Urothelium cell line (cell line): ENCODE data around the gene PANX3.
A peak's percentile ranks its signal among the peaks of the same experiment; 100 is the strongest.

Experiments
- DNase-seq: peaks from one replicate; pipeline ENCODE4 v3.0.0; 2011; ENCODE audit warnings: low spot score, mixed read lengths
- FAIRE-seq: peaks from 2 replicates; lab custom pipeline; 2011; peaks lifted over from hg19 to GRCh38; lab: Jason Lieb, UNC

Gene PANX3

GRCh38 chr11:124656774-124657630, 45.8 kb downstream of the PANX3 start:
- no peak for DNase-seq
- no peak for FAIRE-seq

- DNase-seq = no peak
- no peak for FAIRE-seq
Measured at GRCh38 chr11:124657904-124658303, 46.7 kb downstream of the PANX3 start.

GRCh38 chr11:124658501-124658900, 47.3 kb downstream of the PANX3 start:
- FAIRE-seq = no peak

GRCh38 chr11:124658986-124659385, 47.8 kb downstream of the PANX3 start:
- FAIRE-seq (no peak), DNase-seq (no peak)

More at GRCh38 chr11:124658501-124658900, 47.3 kb downstream of the PANX3 start:
- no peak for DNase-seq

- no peak for FAIRE-seq
- DNase-seq = no peak
Measured at GRCh38 chr11:124661553-124661952, 50.3 kb downstream of the PANX3 start.

- DNase-seq (no peak), FAIRE-seq (no peak)
Measured at GRCh38 chr11:124662106-124662505, 50.9 kb downstream of the PANX3 start.

GRCh38 chr11:124663861-124664260, 52.6 kb downstream of the PANX3 start:
- FAIRE-seq (no peak), DNase-seq (no peak)

- DNase-seq (no peak), FAIRE-seq (no peak)
Measured at GRCh38 chr11:124667601-124668000, 56.4 kb downstream of the PANX3 start.

- FAIRE-seq = no peak
- peak; percentile 39 for DNase-seq
Measured at GRCh38 chr11:124669193-124669592, 58.0 kb downstream of the PANX3 start.
